PC-3 (cell line): ENCODE results near the gene CYP27A1.

Experiments used
- EZH2 ChIP-seq: fragments of 300-600 bp; sonication (generic); IDR thresholded peaks from one replicate; pipeline ENCODE4 v1.6.1; 2017; ENCODE audit warnings: antibody characterized with exemption, mild to moderate bottlenecking, low read length; ENCODE audit not compliant: unreplicated experiment
- TF ChIP-seq, protein P1 (sequence below): fragments of 300-600 bp; sonication (generic); conservative IDR thresholded peaks from 2 replicates; pipeline ENCODE4 v1.5.1; 2017; ENCODE audit warnings: antibody characterized with exemption, low read depth, mild to moderate bottlenecking, low read length

DNA sequence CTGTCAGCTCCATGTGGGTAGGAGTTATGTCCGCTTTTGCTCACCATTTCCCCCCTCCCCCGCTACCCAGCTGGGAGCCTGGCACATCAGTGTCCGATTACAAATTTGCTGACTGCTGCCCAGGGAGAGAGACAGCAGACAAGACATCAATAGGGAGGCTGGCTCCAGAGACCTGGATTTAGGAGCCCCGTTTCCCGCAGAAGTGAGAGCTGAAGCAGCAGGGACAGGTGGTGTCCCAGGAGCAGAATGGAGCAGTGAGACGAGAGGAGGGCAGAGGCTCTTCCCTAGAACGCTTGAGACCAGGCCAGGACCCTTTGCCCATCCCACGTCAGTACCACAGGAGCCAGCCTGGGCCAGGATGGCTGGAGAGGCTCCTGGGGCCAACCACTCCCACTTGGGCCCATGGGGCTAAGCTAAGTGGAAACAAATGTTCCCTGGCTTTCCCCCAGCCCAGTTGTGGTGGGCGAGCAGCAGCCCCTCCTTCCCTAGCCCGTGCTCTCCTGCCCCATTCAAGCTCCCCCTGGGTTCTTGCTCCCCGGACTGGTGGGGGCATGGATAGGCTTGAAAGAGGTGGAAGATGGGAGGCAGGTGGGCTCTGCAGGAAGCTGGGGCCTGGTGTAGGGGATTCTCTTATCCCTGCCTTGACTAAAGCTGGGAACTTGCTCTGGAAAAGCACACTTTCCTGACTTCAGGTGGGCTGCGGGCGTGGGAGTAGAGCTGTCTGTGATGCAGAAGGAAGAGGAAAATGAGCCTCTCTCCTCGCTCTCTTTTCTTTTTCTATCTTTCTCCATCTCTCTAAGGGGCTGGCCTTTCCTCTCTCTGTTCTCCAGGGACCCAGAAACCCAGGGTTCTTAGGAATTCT, 73.6 kb downstream of the CYP27A1 start:
- TF ChIP-seq EZH2, result no peak
- TF ChIP-seq, protein P1, sequence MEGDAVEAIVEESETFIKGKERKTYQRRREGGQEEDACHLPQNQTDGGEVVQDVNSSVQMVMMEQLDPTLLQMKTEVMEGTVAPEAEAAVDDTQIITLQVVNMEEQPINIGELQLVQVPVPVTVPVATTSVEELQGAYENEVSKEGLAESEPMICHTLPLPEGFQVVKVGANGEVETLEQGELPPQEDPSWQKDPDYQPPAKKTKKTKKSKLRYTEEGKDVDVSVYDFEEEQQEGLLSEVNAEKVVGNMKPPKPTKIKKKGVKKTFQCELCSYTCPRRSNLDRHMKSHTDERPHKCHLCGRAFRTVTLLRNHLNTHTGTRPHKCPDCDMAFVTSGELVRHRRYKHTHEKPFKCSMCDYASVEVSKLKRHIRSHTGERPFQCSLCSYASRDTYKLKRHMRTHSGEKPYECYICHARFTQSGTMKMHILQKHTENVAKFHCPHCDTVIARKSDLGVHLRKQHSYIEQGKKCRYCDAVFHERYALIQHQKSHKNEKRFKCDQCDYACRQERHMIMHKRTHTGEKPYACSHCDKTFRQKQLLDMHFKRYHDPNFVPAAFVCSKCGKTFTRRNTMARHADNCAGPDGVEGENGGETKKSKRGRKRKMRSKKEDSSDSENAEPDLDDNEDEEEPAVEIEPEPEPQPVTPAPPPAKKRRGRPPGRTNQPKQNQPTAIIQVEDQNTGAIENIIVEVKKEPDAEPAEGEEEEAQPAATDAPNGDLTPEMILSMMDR, result no peak
